K562 (cell line): ENCODE data around the gene DLL4. TPM values are rescaled to one million over a fixed set of nuclear protein-coding genes. Genes with fewer than 3 reads are reported as not detected.

ENCODE experiments used
- ARID4B ChIP-seq: sonication (generic); formaldehyde crosslinking; IDR thresholded peaks from 2 replicates; pipeline ENCODE4 v1.8.0; 2022; ENCODE audit warnings: mild to moderate bottlenecking, missing genetic modification reagents
- BHLHE40 ChIP-seq: IDR thresholded peaks from 2 replicates; pipeline ENCODE4 v1.6.1; 2011; ENCODE audit warnings: low read length, improper control_type of control experiment
- EP400 ChIP-seq: fragments of 450-650 bp; IDR thresholded peaks from 2 replicates; pipeline ENCODE4 v1.6.1; 2017; ENCODE audit warnings: antibody characterized with exemption, mild to moderate bottlenecking, moderate library complexity
- GATA2 ChIP-seq: sonication (generic); formaldehyde crosslinking; IDR thresholded peaks from 2 replicates; pipeline ENCODE4 v1.4.0; 2020; ENCODE audit warnings: mild to moderate bottlenecking, missing genetic modification reagents
- HEY1 ChIP-seq: fragments of 250-450 bp; sonication (Bioruptor Pico); IDR thresholded peaks from 2 replicates; pipeline ENCODE4 v1.5.0; 2020; ENCODE audit warnings: mild to moderate bottlenecking, moderate library complexity, borderline replicate concordance
- KAT7 ChIP-seq: sonication (generic); formaldehyde crosslinking; IDR thresholded peaks from 2 replicates; pipeline ENCODE4 v1.8.0; 2022; ENCODE audit warnings: missing genetic modification reagents, mild to moderate bottlenecking, borderline replicate concordance
- MBD2 ChIP-seq: sonication (generic); IDR thresholded peaks from 2 replicates; pipeline ENCODE4 v1.6.1; 2016; ENCODE audit warnings: low read depth, borderline replicate concordance
- NFRKB ChIP-seq: fragments of 450-650 bp; IDR thresholded peaks from 2 replicates; pipeline ENCODE4 v1.6.1; 2016; ENCODE audit warnings: low read depth
- TSC22D4 ChIP-seq: fragments of 450-650 bp; IDR thresholded peaks from 2 replicates; pipeline ENCODE4 v1.6.1; 2016; ENCODE audit warnings: missing genetic modification characterization, missing biosample characterization, control low read depth
- U2AF1 ChIP-seq: fragments of 200-400 bp; formaldehyde crosslinking; optimal IDR thresholded peaks from 2 replicates; pipeline ENCODE3; 2017; ENCODE audit warnings: mild to moderate bottlenecking, low read depth, low read length, moderate library complexity
- ZEB2 ChIP-seq: fragments of 450-650 bp; IDR thresholded peaks from 2 replicates; pipeline ENCODE4 v1.6.1; 2016
- ZFX ChIP-seq: sonication (generic); formaldehyde crosslinking; IDR thresholded peaks from 2 replicates; pipeline ENCODE4 v1.8.0; 2022; ENCODE audit warnings: mild to moderate bottlenecking, missing genetic modification reagents, moderate library complexity
- ZNF121 ChIP-seq: sonication (generic); formaldehyde crosslinking; conservative IDR thresholded peaks from 2 replicates; pipeline ENCODE4 v1.8.0; 2022; ENCODE audit warnings: missing genetic modification reagents
- ZNF431 ChIP-seq: sonication (generic); formaldehyde crosslinking; IDR thresholded peaks from 2 replicates; pipeline ENCODE4 v1.8.0; 2022; ENCODE audit warnings: mild to moderate bottlenecking, missing genetic modification reagents
- polyA plus RNA-seq, 8 experiments: library from polyadenylated mRNA; depleted of rRNA in 4 of 8; stranded (reverse) in 5 of 8; unstranded in 3 of 8; fragments of >200 nt; fragmentation: Nextera tagmentation in 2 of 8; fragmentation: Illumina TruSeq in 1 of 8; extraction: Ambion mirVana in 2 of 8; extraction: Trizol in 1 of 8; gene quantifications; 2 replicates each; pipeline versions ENCODE4 v1.2.1 to v1.2.3, GENCODE V29; 2011 to 2014; ENCODE audit warnings: inconsistent platforms in 1 of 8, missing spikeins in 1 of 8
- total RNA-seq, 7 experiments: library from RNA; depleted of rRNA in 6 of 7; stranded (reverse); fragments of >200 nt in 6 of 7; fragmentation: Illumina TruSeq in 2 of 7; extraction: Trizol in 2 of 7; gene quantifications; 2 replicates each; pipeline versions ENCODE4 v1.2.1 to v1.2.3, GENCODE V29; 2011 to 2021; ENCODE audit warnings: low replicate concordance in 1 of 7
- TF ChIP-seq, protein P1 (sequence below): sonication (generic); formaldehyde crosslinking; IDR thresholded peaks from 2 replicates; pipeline ENCODE4 v1.8.1; 2023; ENCODE audit warnings: missing genetic modification reagents, mild to moderate bottlenecking, borderline replicate concordance

The DLL4 gene
- total and polyA plus RNA-seq, 9 of the 15 experiments (the other 6 are each of a cell fraction or from before 2014, with no cell fraction given): 0.04 to 1.1 (median 0.41) TPM; not detected in 1

DNA sequence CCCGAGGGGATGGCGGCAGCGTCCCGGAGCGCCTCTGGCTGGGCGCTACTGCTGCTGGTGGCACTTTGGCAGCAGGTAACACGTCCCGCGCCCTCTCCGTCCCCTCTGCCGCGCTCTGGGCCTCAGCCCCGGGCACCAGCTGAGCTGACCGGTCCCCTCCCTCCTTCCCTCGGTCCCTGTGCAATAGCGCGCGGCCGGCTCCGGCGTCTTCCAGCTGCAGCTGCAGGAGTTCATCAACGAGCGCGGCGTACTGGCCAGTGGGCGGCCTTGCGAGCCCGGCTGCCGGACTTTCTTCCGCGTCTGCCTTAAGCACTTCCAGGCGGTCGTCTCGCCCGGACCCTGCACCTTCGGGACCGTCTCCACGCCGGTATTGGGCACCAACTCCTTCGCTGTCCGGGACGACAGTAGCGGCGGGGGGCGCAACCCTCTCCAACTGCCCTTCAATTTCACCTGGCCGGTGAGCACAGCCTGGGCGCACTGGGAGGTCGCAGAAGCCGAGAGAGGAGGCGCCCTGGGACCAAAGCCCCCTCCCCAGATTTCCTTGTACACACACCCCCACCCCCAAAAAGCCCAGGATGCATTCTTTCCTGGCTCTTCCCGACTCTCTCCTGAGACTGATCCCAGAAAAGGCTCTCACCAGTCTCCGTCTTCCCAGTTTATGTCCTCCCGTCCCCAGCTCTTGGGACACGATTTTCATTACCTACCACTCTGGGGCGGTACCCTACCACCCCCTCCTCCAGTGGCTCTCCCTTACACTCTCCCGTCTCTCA lies 705 bp downstream of the DLL4 start (continued):
- TF ChIP-seq ZFX (CRISPR knock-in tag): peak; percentile 55
- no peak for TF ChIP-seq ZEB2
- TF ChIP-seq U2AF1: peak; percentile 42
- no peak for TF ChIP-seq BHLHE40
- 0 out of 2 replicates have a peak, but pooled peaks have one; percentile 16 for TF ChIP-seq ZNF431 (CRISPR knock-in tag)
- no peak for TF ChIP-seq EP400
- TF ChIP-seq GATA2 (CRISPR knock-in tag): no peak
- TF ChIP-seq, protein P1, sequence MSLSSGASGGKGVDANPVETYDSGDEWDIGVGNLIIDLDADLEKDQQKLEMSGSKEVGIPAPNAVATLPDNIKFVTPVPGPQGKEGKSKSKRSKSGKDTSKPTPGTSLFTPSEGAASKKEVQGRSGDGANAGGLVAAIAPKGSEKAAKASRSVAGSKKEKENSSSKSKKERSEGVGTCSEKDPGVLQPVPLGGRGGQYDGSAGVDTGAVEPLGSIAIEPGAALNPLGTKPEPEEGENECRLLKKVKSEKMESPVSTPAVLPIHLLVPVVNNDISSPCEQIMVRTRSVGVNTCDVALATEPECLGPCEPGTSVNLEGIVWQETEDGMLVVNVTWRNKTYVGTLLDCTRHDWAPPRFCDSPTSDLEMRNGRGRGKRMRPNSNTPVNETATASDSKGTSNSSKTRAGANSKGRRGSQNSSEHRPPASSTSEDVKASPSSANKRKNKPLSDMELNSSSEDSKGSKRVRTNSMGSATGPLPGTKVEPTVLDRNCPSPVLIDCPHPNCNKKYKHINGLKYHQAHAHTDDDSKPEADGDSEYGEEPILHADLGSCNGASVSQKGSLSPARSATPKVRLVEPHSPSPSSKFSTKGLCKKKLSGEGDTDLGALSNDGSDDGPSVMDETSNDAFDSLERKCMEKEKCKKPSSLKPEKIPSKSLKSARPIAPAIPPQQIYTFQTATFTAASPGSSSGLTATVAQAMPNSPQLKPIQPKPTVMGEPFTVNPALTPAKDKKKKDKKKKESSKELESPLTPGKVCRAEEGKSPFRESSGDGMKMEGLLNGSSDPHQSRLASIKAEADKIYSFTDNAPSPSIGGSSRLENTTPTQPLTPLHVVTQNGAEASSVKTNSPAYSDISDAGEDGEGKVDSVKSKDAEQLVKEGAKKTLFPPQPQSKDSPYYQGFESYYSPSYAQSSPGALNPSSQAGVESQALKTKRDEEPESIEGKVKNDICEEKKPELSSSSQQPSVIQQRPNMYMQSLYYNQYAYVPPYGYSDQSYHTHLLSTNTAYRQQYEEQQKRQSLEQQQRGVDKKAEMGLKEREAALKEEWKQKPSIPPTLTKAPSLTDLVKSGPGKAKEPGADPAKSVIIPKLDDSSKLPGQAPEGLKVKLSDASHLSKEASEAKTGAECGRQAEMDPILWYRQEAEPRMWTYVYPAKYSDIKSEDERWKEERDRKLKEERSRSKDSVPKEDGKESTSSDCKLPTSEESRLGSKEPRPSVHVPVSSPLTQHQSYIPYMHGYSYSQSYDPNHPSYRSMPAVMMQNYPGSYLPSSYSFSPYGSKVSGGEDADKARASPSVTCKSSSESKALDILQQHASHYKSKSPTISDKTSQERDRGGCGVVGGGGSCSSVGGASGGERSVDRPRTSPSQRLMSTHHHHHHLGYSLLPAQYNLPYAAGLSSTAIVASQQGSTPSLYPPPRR (CRISPR knock-in tag): peak; percentile 48; the same call in 1 of the 2 replicates
- no peak for TF ChIP-seq HEY1 (CRISPR knock-in tag)
- peak; percentile 20; the same call in 1 of the 2 replicates for TF ChIP-seq MBD2
- TF ChIP-seq NFRKB: no peak
- no peak for TF ChIP-seq TSC22D4 (tag)
- TF ChIP-seq ARID4B (CRISPR knock-in tag): peak; percentile 17; the same call in 1 of the 2 replicates
- 0 out of 2 replicates have a peak, but pooled peaks have one; percentile 35 for TF ChIP-seq KAT7 (CRISPR knock-in tag)
- TF ChIP-seq ZNF121 (CRISPR knock-in tag): no peak
